ENCODE results near the gene NXPH4. TPM values are rescaled to one million over a fixed set of nuclear protein-coding genes. Genes with fewer than 3 reads are reported as not detected.

The NXPH4 gene
- total RNA-seq, 1 experiment from 2014 or later: 4.8 TPM

DNA sequence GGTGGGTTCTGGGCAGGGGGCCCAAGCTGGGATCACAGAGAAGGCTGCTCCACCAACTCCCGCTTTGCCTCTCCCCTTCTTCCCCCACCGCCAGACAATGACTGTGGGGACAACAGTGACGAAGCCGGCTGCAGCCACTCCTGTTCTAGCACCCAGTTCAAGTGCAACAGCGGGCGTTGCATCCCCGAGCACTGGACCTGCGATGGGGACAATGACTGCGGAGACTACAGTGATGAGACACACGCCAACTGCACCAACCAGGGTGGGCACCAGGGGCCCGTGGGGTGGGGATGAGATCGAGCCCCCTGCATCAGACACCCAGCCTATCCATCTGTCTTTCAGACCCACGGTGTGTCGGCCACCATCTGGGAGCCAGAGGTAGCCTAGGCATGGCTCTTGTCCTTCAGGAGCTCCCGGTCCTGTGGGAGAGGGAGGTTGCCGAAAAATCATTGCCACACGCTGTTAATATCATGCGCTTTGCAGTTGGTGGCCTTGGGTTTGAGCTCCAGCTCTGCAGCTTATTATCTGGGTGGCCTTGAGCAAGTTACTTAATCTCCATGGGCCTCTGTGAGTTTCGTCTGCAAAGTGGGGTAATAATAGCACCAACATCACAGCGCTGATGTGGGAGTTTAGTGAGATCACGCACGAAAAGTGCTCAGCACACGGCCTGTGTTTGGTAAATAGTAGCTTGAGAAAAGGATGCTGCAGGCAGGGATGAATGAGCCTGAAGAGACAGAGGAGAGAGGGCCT, 47.4 kb upstream of the NXPH4 start:
- H3K27me3 ChIP-seq (replicated peaks; ENCODE audit: insufficient read depth, low read depth, low read length, poor library complexity): no peaks in the 10 kb centered on the region
- no peaks in the 10 kb centered on the region for H3K4me1 ChIP-seq (ENCODE audit: insufficient read depth, low read length, poor library complexity, severe bottlenecking)
- ChIA-PET POLR2A (ENCODE audit: low non-redundant PET) (no interaction called here), CTCF (interaction anchor here (1.2 kb wide), 1 partner anchor 41 kb away, joined by 3 read pairs; the partner anchor contains the start of gene LRP1)
- DNase-seq (ENCODE audit: low spot score): no peak
- intact Hi-C loops (cut with micrococcal nuclease; ENCODE audit: unreplicated experiment): no loop called here
- H3K27ac ChIP-seq (ENCODE audit: low read depth, low read length, poor library complexity, severe bottlenecking): no peak overlapping the region
- H3K36me3 ChIP-seq (ENCODE audit: insufficient read depth, low read length, poor library complexity, severe bottlenecking): peaks cover 3% of the 10 kb centered on the region
- H3K9me3 ChIP-seq (ENCODE audit: low read depth, low read length, poor library complexity, severe bottlenecking): no peaks in the 10 kb centered on the region
- H3K4me3 ChIP-seq (ENCODE audit: low read depth, low read length, poor library complexity, severe bottlenecking): no peak overlapping the region
- no TSS peak for BruUV-seq (replicated peaks)
- TF ChIP-seq, protein P1, sequence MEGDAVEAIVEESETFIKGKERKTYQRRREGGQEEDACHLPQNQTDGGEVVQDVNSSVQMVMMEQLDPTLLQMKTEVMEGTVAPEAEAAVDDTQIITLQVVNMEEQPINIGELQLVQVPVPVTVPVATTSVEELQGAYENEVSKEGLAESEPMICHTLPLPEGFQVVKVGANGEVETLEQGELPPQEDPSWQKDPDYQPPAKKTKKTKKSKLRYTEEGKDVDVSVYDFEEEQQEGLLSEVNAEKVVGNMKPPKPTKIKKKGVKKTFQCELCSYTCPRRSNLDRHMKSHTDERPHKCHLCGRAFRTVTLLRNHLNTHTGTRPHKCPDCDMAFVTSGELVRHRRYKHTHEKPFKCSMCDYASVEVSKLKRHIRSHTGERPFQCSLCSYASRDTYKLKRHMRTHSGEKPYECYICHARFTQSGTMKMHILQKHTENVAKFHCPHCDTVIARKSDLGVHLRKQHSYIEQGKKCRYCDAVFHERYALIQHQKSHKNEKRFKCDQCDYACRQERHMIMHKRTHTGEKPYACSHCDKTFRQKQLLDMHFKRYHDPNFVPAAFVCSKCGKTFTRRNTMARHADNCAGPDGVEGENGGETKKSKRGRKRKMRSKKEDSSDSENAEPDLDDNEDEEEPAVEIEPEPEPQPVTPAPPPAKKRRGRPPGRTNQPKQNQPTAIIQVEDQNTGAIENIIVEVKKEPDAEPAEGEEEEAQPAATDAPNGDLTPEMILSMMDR (conservative IDR thresholded peaks at IDR 0.05; ENCODE audit: low read depth, low read length): no peak
- no peak for TF ChIP-seq EZH2 (IDR thresholded peaks at IDR 0.05; ENCODE audit: borderline replicate concordance, low read depth, low read length, poor library complexity, severe bottlenecking)

DNA sequence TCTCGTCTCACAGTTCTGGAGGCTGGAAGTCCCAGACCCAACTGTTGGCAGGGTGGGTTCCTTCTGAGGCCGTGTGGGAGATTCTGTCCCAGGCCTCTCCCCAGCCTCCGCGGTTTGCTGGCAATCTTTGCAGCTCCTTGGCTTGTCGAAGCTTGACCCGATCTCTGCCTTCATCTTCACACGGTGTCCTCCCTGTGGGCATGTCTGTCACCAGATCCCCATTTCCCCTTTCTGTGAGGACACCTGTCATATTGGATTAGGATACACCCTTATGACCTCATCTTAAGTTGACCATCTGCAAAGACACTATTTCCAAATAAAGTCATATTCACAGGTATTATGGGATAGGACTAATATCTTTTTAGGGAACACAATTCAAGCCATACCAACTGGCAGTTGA, 46.6 kb upstream of the NXPH4 start:
- CTCF ChIA-PET: no interaction called here
- TF ChIP-seq EZH2 (IDR thresholded peaks at IDR 0.05; ENCODE audit: borderline replicate concordance, low read depth, low read length, poor library complexity, severe bottlenecking): no peak
- TF ChIP-seq, protein P1 (conservative IDR thresholded peaks at IDR 0.05; ENCODE audit: low read depth, low read length): no peak
- Histone ChIP-seq H3K27me3 (replicated peaks; ENCODE audit: insufficient read depth, low read depth, low read length, poor library complexity) (no peaks in the 10 kb centered on the region), H3K4me1 (ENCODE audit: insufficient read depth, low read length, poor library complexity, severe bottlenecking) (no peaks in the 10 kb centered on the region), H3K4me3 (ENCODE audit: low read depth, low read length, poor library complexity, severe bottlenecking) (no peak overlapping the region), H3K9me3 (ENCODE audit: low read depth, low read length, poor library complexity, severe bottlenecking) (no peaks in the 10 kb centered on the region), H3K27ac (ENCODE audit: low read depth, low read length, poor library complexity, severe bottlenecking) (no peak overlapping the region), H3K36me3 (ENCODE audit: insufficient read depth, low read length, poor library complexity, severe bottlenecking) (peaks cover 3% of the 10 kb centered on the region)
- BruUV-seq (replicated peaks): no TSS peak
- DNase-seq (ENCODE audit: low spot score): no peak
- POLR2A ChIA-PET (ENCODE audit: low non-redundant PET): no interaction called here
- intact Hi-C loops (cut with micrococcal nuclease; ENCODE audit: unreplicated experiment): loop anchor here (5.0 kb wide), 1 partner anchor 103 kb away; no protein-coding TSS in a partner anchor

DNA sequence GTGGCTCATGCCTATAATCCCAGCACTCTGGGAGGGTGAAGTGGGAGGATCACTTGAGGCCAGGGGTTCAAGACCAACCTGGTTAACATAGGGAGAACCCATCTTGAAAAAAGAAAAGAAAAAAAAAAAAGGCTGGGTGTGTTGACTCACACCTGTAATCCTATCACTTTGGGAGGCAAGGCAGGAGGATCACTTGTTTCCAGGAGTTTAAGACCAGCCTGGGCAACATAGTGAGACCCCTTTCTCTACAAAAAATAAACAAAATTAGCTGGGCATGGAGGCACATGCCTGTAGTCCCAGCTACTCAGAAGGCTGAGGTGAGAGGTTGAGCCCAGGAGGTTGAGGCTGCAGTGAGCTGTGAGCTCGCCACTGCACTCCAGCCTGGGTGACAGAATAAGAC, 46.2 kb upstream of the NXPH4 start:
- Histone ChIP-seq H3K27me3 (replicated peaks; ENCODE audit: insufficient read depth, low read depth, low read length, poor library complexity) (no peaks in the 10 kb centered on the region), H3K27ac (ENCODE audit: low read depth, low read length, poor library complexity, severe bottlenecking) (no peak overlapping the region), H3K9me3 (ENCODE audit: low read depth, low read length, poor library complexity, severe bottlenecking) (no peaks in the 10 kb centered on the region), H3K4me3 (ENCODE audit: low read depth, low read length, poor library complexity, severe bottlenecking) (no peak overlapping the region), H3K36me3 (ENCODE audit: insufficient read depth, low read length, poor library complexity, severe bottlenecking) (peaks cover 3% of the 10 kb centered on the region), H3K4me1 (ENCODE audit: insufficient read depth, low read length, poor library complexity, severe bottlenecking) (no peaks in the 10 kb centered on the region)
- ChIA-PET POLR2A (ENCODE audit: low non-redundant PET) (no interaction called here), CTCF (no interaction called here)
- TF ChIP-seq EZH2 (IDR thresholded peaks at IDR 0.05; ENCODE audit: borderline replicate concordance, low read depth, low read length, poor library complexity, severe bottlenecking): no peak
- TF ChIP-seq, protein P1 (conservative IDR thresholded peaks at IDR 0.05; ENCODE audit: low read depth, low read length): no peak
- intact Hi-C loops (cut with micrococcal nuclease; ENCODE audit: unreplicated experiment): loop anchor here (5.0 kb wide), 1 partner anchor 103 kb away; no protein-coding TSS in a partner anchor
- DNase-seq (ENCODE audit: low spot score): no peak
- no TSS peak for BruUV-seq (replicated peaks)

Measured in A673 (cell line).